HEK293 (cell line): ENCODE data around the gene TEAD1.

Experiments
- CTCF ChIP-seq: fragments of 450-650 bp; formaldehyde crosslinking; IDR thresholded peaks from 2 replicates; pipeline ENCODE4 v1.5.1; 2016; ENCODE audit warnings: missing biosample characterization, missing genetic modification characterization
- ZNF274 ChIP-seq, 2 experiments: fragments of 200-500 bp in 1 of 2; fragments of 450-650 bp in 1 of 2; sonication (Bioruptor generic) in 1 of 2; formaldehyde crosslinking in 1 of 2; IDR thresholded peaks; 2 replicates each; pipeline versions ENCODE4 v1.5.1 to v1.6.1; 2014 to 2016; ENCODE audit warnings: borderline replicate concordance in 1 of 2, inconsistent platforms in 1 of 2, low read length in 1 of 2, missing biosample characterization in 1 of 2, missing genetic modification characterization in 1 of 2
- ZNF302 ChIP-seq: fragments of 450-650 bp; formaldehyde crosslinking; IDR thresholded peaks from 2 replicates; pipeline ENCODE4 v1.5.1; 2016; ENCODE audit warnings: missing biosample characterization, missing genetic modification characterization, low read depth
- ZNF362 ChIP-seq: fragments of 450-650 bp; formaldehyde crosslinking; IDR thresholded peaks from 2 replicates; pipeline ENCODE4 v1.5.1; 2016; ENCODE audit warnings: missing biosample characterization, missing genetic modification characterization
- ZSCAN16 ChIP-seq: fragments of 450-650 bp; formaldehyde crosslinking; IDR thresholded peaks from 2 replicates; pipeline ENCODE4 v1.5.1; 2016; ENCODE audit warnings: missing biosample characterization, missing genetic modification characterization

GRCh38 chr11:12756454-12756806, 82.2 kb downstream of the TEAD1 start:
- no peak for TF ChIP-seq CTCF
- TF ChIP-seq ZNF362: no peak
- TF ChIP-seq ZNF274 (IDR thresholded peaks at IDR 0.05; ENCODE audit: low read length): no peak
- no peak for TF ChIP-seq ZNF274 (tag by site-specific recombination; IDR thresholded peaks at IDR 0.05; ENCODE audit: borderline replicate concordance)
- no peak for TF ChIP-seq ZNF302
- no peak for TF ChIP-seq ZSCAN16 (tag by site-specific recombination)
